ENCODE measurements around the gene ITM2C. TPM values are rescaled to one million over a fixed set of nuclear protein-coding genes. Genes with fewer than 3 reads are reported as not detected.

The ITM2C gene
- total RNA-seq, 1 donor from 2014 or later: 144 TPM

- no peak for TF ChIP-seq CTCF (IDR thresholded peaks at IDR 0.05; ENCODE audit: insufficient read depth, low read length, poor library complexity, severe bottlenecking)
- DNase-seq (ENCODE audit: low read depth): no peak
- Histone ChIP-seq H3K4me3 (ENCODE audit: low read depth, low read length) (no peak overlapping the region), H3K27me3 (ENCODE audit: control insufficient read depth, insufficient read depth, low read length) (peaks cover 10% of the 10 kb centered on the region), H3K36me3 (ENCODE audit: control insufficient read depth, insufficient read depth, low read length) (no peaks in the 10 kb centered on the region)
Measured at GRCh38 chr2:230893338-230893737, 28.6 kb downstream of the ITM2C start.

- no peak overlapping the region for H3K4me3 ChIP-seq (ENCODE audit: low read depth, low read length)
- DNase-seq (ENCODE audit: low read depth): no peak
- H3K27me3 ChIP-seq (ENCODE audit: control insufficient read depth, insufficient read depth, low read length): peaks cover 12% of the 10 kb centered on the region
- H3K36me3 ChIP-seq (ENCODE audit: control insufficient read depth, insufficient read depth, low read length): no peaks in the 10 kb centered on the region
- no peak for TF ChIP-seq CTCF (IDR thresholded peaks at IDR 0.05; ENCODE audit: insufficient read depth, low read length, poor library complexity, severe bottlenecking)
Measured at GRCh38 chr2:230893841-230894781, 29.4 kb downstream of the ITM2C start.

GRCh38 chr2:230895536-230896345 is 31.0 kb downstream of the ITM2C start:
- no peak for TF ChIP-seq CTCF (IDR thresholded peaks at IDR 0.05; ENCODE audit: insufficient read depth, low read length, poor library complexity, severe bottlenecking)
- DNase-seq (ENCODE audit: low read depth): no peak
- Histone ChIP-seq H3K27me3 (ENCODE audit: control insufficient read depth, insufficient read depth, low read length) (peaks cover 18% of the 10 kb centered on the region), H3K36me3 (ENCODE audit: control insufficient read depth, insufficient read depth, low read length) (no peaks in the 10 kb centered on the region), H3K4me3 (ENCODE audit: low read depth, low read length) (no peak overlapping the region)

- H3K4me3 ChIP-seq (ENCODE audit: low read depth, low read length): no peak overlapping the region
- H3K36me3 ChIP-seq (ENCODE audit: control insufficient read depth, insufficient read depth, low read length): no peaks in the 10 kb centered on the region
- no peak for TF ChIP-seq CTCF (IDR thresholded peaks at IDR 0.05; ENCODE audit: insufficient read depth, low read length, poor library complexity, severe bottlenecking)
- DNase-seq (ENCODE audit: low read depth): no peak
- H3K27me3 ChIP-seq (ENCODE audit: control insufficient read depth, insufficient read depth, low read length): peaks cover 25% of the 10 kb centered on the region
Measured at GRCh38 chr2:230896346-230897115, 31.8 kb downstream of the ITM2C start.

GRCh38 chr2:230898016-230898712 is 33.4 kb downstream of the ITM2C start:
- Histone ChIP-seq H3K27me3 (ENCODE audit: control insufficient read depth, insufficient read depth, low read length) (peaks cover 26% of the 10 kb centered on the region), H3K4me3 (ENCODE audit: low read depth, low read length) (no peak overlapping the region), H3K36me3 (ENCODE audit: control insufficient read depth, insufficient read depth, low read length) (no peaks in the 10 kb centered on the region)
- no peak for DNase-seq (ENCODE audit: low read depth)
- TF ChIP-seq CTCF (IDR thresholded peaks at IDR 0.05; ENCODE audit: insufficient read depth, low read length, poor library complexity, severe bottlenecking): no peak
